LHCN-M2 (cell line): ENCODE data around the gene NRL. TPM values are rescaled to one million over a fixed set of nuclear protein-coding genes. Genes with fewer than 3 reads are reported as not detected.

Experiments used
- DNase-seq: peaks from one replicate; pipeline ENCODE4 v3.0.0-alpha.2; 2012; ENCODE audit warnings: low read depth
- polyA plus RNA-seq: library from polyadenylated mRNA; unstranded; fragments of >200 nt; gene quantifications from one replicate; pipeline ENCODE4 v1.2.1, GENCODE V29; 2012; ENCODE audit warnings: missing spikeins
- total RNA-seq: library from RNA; depleted of rRNA; stranded (reverse); fragments of >200 nt; gene quantifications from 2 replicates; pipeline ENCODE4 v1.2.3, GENCODE V29; 2014; rRNA removed

Gene NRL
- total RNA-seq: 1.6 and 3.0 TPM in 2 replicates
- polyA plus RNA-seq: 0.92 TPM

DNA sequence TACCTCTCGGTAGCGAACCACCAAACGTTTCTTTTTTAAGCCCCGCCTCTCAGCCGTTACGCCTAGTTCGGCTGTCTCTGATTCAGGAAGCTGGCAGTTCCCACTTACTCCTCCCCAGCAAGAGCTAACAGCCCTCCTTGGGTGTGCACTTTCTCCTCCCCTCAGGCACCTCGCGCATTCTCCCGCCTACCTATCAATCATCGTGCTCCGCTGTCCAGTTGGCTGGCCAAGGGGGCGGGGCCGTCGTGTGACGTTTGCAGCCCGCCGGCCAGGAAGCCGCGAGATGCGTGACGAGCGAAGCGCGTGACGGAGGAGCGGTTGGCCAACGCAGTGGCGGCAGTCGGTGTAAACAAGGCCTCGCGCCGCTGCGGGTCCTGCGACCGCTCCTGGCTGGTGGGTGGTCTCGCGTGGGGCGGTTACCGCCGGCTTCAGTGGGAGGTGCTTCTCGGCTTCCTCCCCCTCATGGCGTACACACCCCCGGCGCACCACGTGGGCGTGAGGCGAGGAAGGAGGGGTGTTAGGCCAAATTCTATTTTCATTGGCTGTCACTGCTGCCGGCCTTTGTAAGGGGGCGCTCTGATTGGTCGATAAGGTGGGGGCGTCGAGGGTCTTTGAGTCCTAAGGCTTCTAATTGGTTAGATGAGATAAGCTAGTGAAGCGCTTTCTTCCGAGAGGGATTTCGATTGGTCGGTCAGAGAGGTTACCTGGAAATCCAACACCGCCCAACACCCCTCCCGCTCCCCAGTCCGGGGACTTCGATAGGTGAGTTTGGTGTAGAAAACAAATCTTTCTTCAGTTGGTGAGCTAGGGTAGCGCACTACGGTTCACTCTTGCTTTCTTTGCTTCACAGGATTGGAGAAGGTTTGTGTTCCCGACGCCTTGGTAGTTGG lies at the start of gene NRL, which contains the start of gene DCAF11:
TSS of gene NRL (minus strand) at position 418 of the 890 bp plus-strand sequence. CDS start 32,101 bp downstream, outside the sequence.
TSS of gene DCAF11 (plus strand) at position 246 of the 890 bp plus-strand sequence. CDS start 818 bp downstream, outside the sequence.
- peak; percentile 100 for DNase-seq

- no peak for DNase-seq
Observed at GRCh38 chr14:24162093-24162492, 47.3 kb upstream of the NRL start.

- DNase-seq: peak; percentile 94
Observed at GRCh38 chr14:24160850-24161804, 46.4 kb upstream of the NRL start, which contains the start of gene IRF9. TSS of gene IRF9 (plus strand) at chr14:24161265. CDS start at chr14:24162145, 880 bp downstream.

DNA sequence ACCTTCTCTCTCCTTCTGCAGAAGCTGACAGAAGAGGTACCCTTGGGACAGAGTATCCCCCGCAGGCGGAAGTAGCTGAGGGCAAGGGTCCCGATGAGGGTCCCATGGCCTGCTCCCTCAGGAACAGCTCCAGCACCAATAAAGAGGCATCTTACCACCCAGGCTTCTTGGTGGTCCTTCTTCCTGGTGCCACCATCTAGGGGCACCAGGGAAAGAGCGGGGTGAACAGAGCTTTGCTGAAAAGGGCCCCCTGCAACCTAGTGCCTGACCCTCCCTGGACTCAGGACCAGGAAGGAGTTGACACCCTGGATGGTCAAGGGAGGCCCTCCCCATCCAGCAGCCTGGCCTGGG lies 45.7 kb upstream of the NRL start:
- no peak for DNase-seq

DNA sequence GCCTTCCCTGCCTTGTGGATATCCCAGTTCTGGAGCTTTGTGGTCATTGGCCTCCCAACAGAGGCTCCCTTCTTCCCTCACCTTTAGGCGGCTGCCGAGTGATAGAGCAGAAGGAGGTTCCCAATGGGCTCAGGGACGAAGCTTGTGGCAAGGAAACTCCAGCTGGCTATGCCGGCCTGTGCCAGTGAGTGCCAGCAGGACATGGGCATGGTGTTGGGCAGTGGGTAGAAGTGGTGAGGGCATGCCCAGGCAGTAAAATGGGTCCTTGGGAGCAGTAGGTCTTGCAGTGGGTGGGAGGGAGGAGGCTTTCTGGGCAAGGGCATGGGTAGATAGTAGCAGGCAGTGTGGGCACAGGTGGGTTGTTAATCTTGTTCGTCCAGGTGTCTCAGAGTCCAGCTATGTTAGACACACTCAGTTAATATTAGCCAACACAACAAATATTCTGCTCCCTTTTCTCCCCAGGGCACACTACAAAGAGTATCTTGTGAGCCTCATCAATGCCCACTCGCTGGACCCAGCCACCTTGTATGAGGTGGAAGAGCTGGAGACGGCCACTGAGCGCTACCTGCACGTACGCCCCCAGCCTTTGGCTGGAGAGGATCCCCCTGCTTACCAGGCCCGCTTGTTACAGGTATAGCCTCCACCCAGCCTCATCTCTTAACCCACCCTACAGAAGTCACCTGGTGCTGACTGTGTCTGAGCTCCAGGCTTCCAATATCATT lies 45.2 kb upstream of the NRL start:
- no peak for DNase-seq

GRCh38 chr14:24157331-24157730 lies 42.6 kb upstream of the NRL start:
- no peak for DNase-seq

DNA sequence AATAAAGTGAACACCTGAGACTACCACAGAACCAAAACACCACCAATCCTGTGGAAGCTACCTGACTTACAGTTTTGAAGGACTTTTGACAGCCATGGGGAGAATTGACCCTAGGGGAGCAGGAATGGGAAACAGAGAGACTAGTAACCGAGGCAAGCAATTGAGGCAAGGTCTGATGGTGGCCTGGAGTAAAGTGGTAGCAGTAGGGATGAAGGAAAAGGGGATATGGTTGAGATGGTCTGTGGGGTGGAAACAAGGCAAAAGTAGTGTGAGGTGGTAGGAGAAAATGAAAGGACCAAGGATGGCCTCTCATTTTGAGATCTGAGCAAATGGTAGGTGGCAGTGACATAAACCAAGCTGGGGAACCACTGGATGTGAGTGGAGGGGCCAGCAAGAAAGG lies 42.1 kb upstream of the NRL start:
- no peak for DNase-seq

DNA sequence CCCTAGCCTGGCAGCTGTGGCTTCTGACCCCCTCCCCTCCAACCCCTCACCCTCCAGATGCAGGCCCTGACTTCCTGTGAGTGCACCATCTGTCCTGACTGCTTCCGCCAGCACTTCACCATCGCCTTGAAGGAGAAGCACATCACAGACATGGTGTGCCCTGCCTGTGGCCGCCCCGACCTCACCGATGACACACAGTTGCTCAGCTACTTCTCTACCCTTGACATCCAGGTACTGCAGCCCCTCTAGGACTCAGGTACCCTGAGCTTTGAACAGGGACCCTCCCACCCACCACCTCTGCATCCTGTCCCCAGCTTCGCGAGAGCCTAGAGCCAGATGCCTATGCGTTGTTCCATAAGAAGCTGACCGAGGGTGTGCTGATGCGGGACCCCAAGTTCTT lies 40.4 kb upstream of the NRL start:
- DNase-seq: no peak

GRCh38 chr14:24151404-24152080 lies 36.8 kb upstream of the NRL start:
- DNase-seq: no peak

GRCh38 chr14:24150993-24151392 lies 36.2 kb upstream of the NRL start:
- no peak for DNase-seq

- DNase-seq: no peak
Observed at GRCh38 chr14:24150567-24150966, 35.8 kb upstream of the NRL start.

GRCh38 chr14:24150061-24150460 lies 35.3 kb upstream of the NRL start:
- DNase-seq: no peak

- DNase-seq: no peak
Observed at GRCh38 chr14:24149302-24149969, 34.7 kb upstream of the NRL start.

GRCh38 chr14:24147761-24148428 lies 33.1 kb upstream of the NRL start:
- no peak for DNase-seq

DNA sequence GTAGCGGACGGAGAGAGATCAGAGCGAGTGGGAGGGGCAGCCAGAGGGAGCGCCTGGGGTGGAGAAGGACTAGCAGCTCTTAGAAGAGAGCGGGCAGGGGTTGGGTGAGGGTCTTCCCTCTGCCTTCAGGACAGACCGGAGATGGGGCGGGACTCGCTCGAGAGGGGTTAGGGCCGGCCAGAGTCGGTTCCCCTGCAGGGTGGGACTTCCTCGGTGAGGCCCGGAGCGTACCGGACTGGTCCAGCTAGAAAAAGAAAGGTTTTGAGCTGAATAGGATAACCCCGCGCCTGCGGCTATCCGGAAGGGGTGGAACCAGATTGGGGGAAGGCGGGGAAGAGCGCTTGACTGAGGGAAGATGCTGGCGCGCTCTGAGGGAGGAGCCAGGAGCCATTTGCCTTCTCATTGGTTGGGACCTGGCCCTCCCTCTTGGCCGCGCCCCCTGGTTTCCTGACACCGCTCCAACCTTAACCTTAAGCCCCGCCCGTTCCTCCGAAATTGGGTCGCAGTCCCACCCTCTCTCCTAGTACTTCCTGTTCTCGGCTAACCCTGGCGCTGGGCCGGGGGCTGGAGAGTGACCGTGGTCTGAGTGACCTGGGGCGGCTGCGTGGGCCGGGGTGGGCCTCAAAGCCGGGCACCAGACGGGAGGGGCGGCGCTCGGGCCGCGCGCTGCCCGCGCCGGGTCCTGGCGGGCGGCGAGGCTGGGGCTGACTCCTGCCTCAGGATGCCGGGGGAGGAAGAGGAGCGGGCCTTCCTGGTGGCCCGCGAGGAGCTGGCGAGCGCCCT lies 32.4 kb upstream of the NRL start, which contains the start of gene RNF31:
TSS of gene RNF31 (plus strand) at position 521 of the 783 bp plus-strand sequence. CDS start at position 722, 201 bp downstream.
- peak; percentile 97 for DNase-seq

DNA sequence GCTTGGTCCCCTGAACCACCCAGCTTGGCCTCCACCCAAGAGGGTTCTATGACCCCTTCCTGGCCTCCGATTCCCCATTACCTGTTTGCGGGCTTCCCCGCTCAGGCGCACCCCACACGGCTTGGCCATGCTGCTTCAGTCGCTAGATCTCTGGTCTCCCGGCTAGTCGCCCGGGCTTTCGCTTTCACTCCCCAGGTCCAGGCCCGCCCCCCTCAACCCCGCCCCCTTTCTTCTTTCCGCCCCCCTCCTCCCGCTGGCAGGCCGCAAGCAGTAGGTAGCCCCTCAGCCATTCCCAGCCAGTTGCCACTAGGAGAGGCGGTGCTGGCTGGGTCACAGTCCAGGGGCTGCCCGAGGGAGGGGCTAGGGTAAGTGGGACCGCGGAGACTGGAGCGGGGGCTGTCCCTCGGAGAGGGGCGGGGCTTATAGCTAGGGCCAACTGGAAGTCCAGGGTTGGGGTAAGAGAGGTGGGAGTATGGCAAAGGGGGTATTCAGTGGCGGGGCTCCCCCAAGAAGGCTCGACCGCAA lies 31.8 kb upstream of the NRL start, which contains the start of gene PSME2:
TSS of gene PSME2 (minus strand) at position 158 of the 525 bp plus-strand sequence. CDS start at position 129, 29 bp downstream.
- DNase-seq: peak; percentile 97

DNA sequence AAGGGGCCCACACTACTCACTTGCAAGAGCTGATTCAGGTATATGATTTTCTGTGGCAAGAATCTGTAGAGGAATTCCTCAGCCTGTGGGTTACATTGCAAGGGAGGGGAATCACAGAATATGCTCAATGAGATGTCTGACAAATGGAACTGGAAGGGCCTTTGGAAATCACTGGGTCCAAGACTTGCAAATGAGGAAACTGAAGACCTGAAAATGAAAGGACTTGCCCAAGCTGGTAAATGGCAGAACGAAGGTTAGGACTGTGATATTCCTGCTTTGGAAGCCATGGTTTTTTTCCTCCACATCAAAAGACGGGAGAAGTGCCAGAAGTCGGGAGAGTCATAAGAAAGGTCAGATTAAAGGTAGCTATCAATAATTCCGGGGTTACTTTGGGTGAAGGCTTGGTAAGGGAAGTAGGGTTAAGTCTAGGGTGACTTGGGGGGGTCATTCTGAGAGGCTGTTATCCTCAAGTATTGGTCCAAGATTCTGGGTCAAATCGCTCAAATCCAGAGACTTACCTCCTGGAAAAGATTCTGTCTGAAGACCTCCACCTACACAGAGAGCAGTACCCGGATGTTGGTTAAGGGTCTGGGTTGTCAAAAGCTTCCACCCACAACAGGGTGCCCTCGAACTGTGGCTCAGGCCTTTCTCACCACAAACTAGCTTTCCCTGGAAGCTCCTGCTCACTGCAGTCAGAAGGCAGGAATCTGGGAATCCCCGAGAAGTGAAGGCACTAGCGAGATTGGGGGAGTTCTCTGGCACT lies 31.1 kb upstream of the NRL start:
- no peak for DNase-seq
